GM12874 (cell line): Measurements from ENCODE around the gene COPE.

Source experiments
- TF ChIP-seq, protein P1 (sequence below): IDR thresholded peaks from 2 replicates; pipeline ENCODE4 v1.5.1; 2011; ENCODE audit warnings: low read depth, mild to moderate bottlenecking, control low read depth, low read length, moderate library complexity; ENCODE audit not compliant: insufficient read depth

The COPE gene

DNA sequence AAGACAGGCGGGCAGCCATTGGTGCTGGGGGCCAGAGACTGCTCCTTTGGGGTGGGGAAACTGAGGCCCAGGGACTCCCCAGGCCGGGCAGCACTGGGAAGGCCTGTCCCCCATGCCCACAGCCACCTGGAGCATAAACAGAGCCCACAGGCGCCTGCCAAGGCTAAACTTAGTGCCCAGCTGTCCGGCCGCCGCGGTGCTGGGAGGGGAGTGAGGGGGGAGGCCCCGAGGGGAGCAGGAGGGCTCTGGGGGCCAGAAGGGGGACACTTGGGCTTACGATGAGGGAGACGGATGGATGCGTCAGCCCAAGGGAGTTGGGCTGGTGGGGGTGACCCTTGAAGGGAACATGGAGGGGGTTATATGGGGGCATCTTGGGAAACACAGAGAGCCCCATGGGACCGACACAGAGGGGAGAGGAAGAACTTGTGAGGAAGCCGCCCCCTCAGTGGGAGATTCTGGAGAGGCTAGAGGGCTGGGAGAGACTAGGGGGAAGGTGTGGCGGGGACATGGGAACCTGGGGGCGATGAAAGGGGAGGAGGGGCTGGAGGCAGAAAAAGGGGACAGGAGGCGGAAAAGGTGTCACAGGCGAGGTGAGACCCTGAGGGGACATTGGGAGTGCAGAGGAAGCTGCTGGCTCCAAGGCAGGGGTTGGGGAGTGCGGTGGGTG, 25.5 kb downstream of the COPE start:
- TF ChIP-seq, protein P1, sequence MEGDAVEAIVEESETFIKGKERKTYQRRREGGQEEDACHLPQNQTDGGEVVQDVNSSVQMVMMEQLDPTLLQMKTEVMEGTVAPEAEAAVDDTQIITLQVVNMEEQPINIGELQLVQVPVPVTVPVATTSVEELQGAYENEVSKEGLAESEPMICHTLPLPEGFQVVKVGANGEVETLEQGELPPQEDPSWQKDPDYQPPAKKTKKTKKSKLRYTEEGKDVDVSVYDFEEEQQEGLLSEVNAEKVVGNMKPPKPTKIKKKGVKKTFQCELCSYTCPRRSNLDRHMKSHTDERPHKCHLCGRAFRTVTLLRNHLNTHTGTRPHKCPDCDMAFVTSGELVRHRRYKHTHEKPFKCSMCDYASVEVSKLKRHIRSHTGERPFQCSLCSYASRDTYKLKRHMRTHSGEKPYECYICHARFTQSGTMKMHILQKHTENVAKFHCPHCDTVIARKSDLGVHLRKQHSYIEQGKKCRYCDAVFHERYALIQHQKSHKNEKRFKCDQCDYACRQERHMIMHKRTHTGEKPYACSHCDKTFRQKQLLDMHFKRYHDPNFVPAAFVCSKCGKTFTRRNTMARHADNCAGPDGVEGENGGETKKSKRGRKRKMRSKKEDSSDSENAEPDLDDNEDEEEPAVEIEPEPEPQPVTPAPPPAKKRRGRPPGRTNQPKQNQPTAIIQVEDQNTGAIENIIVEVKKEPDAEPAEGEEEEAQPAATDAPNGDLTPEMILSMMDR = no peak

DNA sequence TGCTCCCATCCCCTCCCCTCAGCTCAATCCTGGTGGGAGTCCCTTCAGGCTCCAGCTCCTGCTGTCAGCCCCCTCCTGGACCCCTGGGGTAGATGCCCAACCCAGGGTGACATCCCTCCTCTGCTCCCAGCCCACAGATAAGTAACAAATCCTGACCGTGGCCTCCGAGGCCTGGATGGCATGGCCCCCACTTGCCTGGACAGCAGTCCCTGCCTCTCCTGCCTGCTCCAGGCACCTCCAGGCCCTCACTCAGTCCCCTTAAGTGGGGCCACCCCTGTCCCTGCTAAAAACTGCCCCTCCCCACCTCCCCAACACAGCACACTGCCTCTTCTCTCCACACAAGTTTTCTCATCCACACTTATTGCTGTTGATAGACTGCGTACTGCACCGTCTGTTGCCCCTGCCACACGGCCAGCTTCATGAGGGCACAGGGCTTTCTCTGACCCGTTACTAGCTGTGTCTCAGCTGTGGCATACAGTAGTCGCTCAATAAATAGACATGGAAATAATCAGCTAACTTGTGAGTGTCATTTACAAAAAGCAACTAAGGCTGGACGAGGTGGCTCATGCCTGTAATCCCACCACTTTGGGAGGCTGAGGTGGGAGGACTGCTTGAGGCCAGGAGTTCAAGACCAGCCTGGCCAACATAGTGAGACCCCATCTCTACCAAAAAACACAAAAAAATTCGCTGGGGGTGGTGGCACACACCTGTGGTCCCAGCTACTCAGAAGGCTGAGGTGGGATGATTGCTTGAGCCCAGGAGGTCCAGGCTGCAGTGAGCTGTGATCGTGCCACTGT, 29.0 kb downstream of the COPE start:
- TF ChIP-seq, protein P1 = no peak

DNA sequence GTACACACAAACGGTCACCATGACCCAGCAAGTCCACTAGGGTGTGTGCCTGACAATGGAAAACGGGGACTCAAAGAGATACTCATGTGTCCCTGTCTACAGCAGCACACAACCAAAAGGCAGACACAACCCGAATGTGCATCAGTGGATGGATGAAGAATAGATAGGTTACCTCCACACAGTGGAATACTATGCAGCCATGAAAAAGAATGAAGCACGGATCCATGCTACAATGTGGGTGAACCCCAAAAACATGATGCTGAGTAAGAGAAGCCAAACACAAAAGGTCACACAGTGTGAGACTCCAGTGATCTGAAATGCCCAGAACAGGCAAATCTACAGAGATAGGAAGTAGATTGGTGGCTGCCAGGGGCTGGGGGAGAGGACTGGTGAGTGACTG, 32.2 kb downstream of the COPE start:
- TF ChIP-seq, protein P1 = no peak

DNA sequence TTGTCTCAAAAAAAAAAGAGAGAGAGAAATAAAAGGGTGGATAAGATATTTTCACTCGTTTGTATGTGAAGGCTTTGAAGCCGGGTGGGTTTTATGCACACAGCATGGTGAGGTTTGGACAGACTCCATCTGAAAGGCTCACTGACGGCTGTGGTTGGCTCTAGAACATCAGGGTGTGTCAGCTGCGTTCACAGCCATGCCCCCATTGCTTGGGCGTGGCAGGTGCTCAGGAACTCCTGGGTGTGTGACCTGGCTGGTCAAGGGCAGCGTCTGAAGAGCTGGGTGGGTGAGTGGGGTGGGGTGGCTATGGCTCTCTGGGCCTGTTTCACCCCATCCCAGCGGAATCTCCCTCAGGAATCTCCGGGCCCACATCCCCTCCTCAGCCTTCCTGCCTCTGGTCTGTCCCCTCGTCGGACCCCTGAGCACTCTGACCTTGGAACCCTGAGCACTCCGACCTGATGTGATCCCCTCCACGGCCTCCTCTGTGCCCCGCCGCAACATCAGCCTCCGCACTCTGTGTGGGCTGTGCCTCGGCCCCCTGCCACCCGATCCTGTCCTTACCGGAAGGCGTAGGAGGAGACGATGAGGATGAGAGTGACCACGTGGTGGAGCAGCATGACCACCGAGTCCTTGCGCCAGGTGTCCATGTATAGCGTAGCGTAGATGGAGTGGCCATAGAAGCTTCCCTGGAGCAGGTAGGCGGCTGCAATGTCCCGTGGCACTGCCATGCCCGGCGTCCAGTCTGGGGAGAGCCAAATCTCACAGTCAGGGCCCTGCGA, 35.5 kb downstream of the COPE start:
- TF ChIP-seq, protein P1 = no peak

DNA sequence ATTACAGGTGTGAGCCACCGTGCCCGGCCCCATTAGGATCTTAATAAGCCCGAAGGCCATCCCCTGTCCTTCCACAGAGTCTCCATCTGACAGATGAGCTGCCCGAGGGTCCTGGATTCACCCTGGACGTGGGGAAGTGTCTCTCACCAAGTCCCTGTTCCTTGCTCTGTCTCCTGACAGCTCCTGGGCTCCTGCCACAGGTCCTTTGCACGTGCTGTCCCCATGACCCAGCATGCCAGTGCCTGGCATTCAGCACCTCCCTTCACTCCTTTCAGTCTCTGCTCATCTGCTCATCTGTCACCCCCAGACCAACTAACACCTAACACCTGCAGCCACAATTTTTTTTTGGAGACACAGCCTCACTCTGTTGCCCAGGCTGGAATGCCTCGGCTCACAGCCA, 37.7 kb downstream of the COPE start:
- TF ChIP-seq, protein P1 = no peak

DNA sequence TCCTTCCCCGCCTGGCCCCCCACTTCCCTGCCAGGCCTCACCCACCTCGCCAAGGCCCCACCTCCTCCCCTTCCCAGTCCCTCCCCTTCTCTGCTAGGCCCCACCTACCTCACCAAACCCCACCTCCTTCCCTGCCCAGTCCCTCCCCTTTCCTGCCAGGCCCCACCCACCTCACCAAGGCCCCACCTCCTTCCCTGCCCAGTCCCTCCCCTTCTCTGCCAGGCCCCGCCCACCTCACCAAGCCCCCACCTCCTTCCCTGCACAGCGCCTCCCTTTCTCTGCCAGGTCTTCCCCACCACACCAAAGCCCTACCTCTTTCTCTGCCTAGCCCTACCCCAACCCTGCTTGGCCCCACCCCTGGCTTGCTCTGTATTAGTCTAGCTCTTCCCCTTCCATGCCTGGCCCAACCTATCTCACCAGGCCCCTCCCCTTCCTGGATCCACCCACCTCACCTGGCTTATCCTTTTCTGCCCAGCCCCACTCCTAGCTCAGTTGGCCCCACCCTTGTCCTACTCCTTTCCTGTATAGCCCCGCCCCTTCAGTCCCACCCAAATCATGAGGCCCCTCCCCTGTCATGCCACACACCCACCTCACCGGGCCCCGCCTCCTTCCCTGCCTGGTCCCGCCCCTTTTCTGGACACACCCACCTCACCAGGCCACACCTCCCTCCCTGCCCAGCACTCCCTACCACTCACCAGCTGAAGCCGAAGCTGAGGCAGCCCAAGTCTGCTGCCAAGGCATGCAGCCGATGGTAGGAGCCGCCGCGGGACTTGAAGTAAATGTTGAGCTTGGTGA, 39.4 kb downstream of the COPE start:
- TF ChIP-seq, protein P1 = no peak
